GM19193 (cell line): ENCODE results near the gene SNX8.
A peak's percentile ranks its signal among the peaks of the same experiment; 100 is the strongest.

Experiments
- POLR2A ChIP-seq: IDR thresholded peaks from 4 replicates; pipeline ENCODE4 v1.6.1; 2011; ENCODE audit not compliant: insufficient read depth, insufficient read length; ENCODE audit errors: extremely low read depth

Gene SNX8

DNA sequence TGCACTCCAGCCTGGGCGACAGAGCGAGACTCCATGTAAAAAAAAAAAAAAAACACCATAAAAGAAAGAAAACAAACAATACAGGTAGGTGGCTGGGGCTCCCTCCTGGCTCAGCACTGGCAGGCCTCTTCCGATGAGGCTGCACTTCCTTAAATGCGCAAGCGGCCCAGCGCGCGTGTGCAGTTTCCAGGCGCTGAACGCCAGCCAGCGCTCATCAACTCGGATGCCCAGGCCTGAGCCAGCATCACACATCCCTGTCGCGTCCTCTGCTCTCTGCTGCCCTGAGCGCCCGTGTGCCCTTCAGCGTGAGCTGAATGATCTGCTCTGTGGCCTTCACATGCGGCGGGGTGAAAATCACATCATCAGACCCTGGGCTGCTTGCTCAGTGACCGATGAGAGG lies 40.4 kb downstream of the SNX8 start:
- TF ChIP-seq POLR2A: no peak

DNA sequence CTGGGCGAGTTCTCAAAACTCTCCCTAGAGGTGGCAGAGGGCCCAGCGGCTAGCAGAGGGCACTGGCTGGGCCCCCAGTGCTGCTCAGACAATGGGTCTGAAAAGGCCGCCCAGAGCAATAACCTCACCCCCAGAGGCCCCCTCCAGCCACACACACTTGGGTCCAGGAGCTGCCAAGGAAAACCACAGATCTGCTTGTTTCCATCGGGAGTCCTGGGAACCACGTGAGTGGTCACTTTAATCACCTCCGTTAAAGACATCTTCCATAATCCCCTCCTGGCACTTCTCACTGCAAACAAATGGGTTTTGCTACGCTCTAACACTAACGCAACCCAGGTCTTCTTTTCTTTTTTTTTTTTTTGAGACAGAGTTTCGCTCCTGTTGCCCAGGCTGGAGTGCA lies 42.2 kb downstream of the SNX8 start:
- no peak for TF ChIP-seq POLR2A

DNA sequence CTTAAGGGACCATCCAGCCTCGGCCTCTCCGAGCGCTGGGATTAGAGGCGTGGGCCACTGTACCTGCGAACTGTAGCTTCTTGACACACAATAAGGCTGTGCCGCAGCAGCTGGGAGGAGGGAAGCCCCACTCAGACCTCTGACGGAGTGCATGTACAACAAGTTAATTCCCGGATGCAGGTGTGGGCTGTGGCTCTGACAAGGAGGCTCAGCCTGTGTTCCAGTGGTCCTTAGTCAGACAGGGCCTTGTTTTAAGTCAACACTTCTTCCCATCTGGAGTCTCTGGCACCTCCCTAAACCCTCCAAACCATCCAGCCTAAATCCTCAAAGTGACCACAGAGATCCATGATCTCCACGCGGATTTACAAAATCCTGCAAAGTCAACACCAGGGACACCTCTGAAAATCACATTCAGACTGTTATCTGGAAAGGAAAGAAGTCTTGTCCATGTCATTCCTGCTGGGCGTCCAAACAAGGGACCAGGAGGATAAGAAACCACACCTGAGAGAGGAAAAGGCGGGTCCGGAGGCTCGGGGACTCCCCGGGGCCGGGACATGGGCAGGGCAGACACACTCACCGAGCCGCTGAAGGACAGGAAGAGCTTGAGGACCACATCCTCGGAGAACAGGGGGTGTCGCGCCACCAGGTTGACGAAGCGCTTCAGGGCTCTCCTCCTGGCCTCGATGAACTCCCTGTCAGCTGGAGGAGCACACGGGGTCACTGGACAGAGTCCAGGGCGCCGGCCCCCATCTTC lies 42.8 kb downstream of the SNX8 start:
- TF ChIP-seq POLR2A: no peak

DNA sequence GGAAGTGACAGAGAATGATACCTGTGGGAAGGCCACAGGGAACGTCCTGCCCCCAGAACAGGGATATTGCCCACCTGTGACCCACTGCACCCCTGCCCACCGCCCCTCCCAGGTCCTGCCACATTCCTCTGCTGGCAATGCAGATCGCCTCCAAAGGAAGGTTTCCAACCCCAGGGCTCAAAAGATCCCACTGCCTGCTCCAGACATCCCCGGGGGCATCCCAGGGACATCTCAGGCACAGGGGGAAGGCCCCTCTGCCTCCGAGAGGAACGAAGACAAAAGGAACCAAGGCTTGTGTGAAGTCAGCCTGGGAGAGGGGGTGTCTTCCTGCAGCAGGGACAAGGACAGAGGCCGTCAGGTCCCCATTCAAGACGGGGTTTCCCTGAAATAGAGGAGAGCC lies 43.7 kb downstream of the SNX8 start:
- TF ChIP-seq POLR2A: no peak

DNA sequence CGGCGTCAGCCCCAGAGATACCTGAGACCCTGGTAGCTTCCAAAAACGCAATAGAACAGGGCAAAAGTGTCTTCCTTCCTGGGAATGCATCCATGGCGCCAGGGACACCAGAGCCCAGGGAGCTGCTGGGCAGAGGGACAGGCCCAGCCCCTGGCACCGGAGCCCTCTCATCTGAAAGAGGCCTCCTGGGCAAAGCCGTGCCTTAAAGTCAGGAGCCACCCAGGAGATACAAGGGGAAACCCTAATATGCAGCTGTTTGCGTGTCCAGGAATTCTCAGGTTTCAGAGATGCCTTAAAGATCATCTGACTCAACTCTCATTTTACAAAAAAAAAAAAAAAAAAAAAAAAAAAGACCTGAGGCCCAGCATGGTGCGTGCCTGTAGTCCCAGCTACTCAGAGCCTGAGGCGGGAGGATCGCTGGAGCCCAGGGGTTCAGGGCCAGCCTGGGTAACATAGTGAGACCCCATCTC lies 44.2 kb downstream of the SNX8 start:
- no peak for TF ChIP-seq POLR2A

DNA sequence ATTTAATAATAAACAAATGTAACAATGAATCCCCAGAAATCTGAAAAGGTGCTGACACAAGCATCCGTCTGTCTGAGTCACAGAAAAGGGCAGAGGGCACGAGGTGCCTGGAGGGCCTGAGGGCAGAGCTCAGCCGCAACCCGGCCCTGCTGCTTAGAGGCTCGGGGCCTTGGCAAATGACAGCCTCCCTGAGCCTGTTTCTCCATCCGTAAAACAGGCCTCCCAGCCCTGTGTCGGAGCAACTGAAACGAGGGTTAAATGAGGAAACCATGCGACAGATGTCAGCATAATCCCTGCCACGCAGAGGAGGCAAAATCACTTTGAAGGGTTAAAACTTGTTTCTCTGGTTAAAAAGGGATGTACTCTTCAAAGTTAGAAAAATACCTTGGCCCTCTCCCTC lies 47.3 kb downstream of the SNX8 start:
- TF ChIP-seq POLR2A: no peak

DNA sequence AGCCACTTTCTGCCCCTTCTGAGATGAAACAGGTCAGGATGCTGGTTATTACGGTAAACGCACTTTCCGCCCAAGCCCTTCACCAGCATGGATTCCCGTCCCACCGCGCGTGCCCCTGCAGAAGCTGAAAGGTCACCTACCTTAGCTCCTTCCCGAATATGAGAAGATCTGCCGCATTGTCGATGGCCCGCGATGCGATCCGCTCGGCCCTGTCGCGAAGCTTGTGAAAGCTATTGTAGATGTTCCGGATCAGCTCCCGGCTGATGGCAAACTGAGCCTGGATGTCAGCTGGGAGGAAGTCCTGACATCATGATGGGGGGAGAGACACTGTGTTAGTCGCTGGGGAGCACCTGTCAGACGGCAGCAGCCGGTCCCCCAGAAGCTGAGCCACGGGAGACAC lies 50.1 kb downstream of the SNX8 start:
- no peak for TF ChIP-seq POLR2A

DNA sequence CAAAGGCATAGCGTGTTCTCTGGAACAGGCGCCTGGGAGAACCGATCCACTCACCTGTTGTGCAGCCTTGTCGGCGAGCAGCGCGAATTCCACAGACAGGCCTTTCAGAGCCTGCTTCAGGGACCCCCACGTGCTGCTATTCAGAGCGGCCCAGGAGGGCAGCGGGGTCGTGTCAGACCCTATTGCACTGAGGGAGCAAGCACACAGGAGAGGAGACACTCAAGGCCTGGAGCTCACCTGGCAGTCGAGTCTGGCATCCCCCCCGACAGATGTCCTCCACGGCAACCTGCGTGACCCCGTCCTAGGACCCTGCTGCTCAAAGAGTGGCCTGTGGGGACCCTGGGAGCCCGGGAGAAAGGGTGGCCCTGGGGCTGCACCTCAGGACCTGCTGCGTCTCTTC lies 51.1 kb downstream of the SNX8 start:
- TF ChIP-seq POLR2A: no peak

DNA sequence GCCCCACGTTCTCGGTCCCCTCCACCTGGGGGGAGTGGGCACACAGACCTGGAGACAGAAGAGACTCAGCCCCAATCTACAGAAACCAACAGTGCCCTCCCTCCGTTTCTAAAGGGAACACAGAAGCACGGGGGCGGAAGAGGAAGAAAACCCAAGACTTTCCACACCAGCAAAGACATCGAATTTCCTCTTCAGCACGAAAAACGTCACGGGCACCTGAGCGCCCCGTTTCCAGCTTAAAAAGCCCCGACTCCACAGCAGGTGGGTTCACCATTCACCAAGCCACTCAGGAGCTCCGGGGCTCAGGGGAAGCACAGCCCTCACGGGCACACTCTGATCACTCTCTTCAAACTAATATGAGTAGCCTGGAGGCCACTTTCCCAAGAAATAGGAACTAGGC lies 52.6 kb downstream of the SNX8 start:
- TF ChIP-seq POLR2A: no peak

DNA sequence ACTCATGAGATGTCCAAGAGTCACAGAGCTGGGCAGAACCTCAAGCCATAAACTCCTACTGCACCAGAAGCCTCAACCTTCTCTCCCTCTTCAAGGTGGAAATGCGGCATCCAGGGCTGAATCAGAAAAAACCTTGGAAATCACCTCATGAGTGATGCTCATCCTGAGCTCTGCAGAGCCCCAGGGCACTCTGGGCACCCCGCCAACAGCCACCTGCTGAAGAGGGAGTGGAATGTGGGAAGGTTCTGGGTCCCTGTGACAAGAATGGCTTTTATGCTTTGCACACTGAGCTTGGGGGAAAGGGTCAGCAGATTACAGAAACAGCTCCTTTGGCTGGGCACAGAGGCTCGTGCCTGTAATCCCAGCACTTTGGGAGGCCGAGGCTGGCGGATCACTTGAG lies 53.4 kb downstream of the SNX8 start:
- no peak for TF ChIP-seq POLR2A

DNA sequence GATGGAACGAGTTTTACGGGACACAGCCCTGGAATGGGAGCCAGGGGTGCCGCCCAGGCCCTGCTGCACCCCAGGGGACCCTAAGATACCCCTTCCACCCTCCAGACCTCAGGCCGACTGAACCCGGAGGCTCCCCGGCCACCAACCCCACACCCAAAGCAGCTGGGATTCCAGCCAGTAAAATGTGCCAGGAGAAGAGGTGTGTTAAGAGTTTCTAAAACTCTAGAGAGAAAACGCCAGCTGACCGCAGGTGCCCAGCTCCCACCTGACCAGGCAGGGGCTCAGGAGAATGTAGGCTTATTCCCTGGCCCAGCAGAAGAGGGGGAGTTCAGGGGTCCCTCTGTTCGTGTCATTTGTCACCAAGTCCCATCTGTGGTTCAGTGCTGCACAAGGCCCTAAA lies 54.8 kb downstream of the SNX8 start:
- TF ChIP-seq POLR2A: no peak

DNA sequence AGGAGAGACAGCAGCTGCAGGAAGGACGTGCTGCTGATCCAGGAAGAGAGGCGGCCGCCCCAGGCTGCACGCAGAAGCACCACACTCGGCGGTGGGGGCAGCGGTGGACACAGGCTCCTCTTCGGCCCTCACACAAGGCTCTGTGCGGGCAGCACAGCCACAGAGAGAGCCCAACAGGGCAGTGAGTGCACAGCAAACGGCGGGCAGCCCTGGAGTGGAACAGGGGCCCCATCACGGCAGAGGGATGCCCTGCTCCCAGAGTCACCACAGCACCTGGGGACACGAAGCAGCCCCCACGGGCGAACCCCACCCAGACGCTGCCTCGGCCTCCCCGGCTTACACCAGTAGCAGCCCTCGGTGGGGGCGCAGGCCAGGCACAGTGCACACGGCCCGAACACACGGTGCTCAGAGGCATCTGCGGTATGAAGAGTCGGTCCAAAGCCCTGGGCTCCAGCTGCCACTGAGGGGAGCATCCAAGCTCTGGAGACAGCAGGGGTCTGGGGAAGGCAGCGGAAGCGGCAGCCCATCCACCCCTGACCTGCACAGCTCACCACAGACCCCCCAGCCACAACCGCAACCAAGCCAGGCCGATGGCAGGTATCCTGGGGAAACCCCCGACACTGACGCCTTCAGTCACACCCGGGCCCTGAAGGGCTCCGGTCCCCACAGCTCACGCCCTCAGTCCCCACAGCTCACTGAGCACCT lies 55.4 kb downstream of the SNX8 start:
- no peak for TF ChIP-seq POLR2A

DNA sequence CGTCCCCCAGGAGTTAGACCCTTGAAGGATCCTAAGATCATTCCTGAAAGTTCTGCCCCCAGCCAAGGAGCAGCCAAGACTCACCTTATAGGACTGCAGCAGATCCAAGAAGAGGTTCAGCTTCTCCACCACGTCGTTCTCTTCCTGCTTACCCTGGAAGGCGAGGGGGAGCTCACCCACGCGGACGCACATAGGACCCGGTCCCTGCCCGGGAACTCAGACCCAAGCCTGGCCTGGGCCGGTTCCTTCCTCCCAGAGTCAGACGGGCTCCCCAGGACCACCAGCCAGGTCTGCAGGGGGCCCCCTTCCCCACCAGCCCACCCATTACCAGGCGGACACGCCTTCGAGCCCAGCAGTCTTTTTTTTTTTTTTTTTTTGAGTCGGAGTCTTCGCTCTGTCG lies 56.6 kb downstream of the SNX8 start:
- TF ChIP-seq POLR2A: no peak

DNA sequence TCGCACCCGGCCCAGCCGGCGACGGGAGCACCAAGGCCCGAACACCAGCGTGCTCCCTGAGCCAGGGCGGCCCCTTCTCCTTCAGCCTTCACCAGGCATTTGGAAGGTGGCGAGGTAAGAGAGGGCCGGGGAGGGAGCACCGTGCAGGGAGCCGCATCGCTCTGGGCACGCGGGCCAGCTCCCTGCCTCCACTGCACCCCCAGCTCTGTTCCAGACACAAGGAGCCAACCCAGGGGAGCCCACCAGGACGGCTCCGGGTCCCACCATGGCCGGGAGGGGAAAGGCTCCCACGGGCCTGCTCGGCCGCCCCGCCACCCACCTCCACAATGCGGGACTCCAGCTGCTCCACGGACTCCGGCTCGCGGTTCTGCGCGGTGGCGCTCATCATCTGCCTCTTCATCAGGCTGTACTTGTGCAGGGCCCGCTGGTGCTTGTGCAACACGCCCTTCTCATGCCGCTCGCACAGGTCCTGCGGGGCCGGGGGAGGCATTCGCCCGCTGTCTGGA lies 57.1 kb downstream of the SNX8 start:
- TF ChIP-seq POLR2A: no peak

DNA sequence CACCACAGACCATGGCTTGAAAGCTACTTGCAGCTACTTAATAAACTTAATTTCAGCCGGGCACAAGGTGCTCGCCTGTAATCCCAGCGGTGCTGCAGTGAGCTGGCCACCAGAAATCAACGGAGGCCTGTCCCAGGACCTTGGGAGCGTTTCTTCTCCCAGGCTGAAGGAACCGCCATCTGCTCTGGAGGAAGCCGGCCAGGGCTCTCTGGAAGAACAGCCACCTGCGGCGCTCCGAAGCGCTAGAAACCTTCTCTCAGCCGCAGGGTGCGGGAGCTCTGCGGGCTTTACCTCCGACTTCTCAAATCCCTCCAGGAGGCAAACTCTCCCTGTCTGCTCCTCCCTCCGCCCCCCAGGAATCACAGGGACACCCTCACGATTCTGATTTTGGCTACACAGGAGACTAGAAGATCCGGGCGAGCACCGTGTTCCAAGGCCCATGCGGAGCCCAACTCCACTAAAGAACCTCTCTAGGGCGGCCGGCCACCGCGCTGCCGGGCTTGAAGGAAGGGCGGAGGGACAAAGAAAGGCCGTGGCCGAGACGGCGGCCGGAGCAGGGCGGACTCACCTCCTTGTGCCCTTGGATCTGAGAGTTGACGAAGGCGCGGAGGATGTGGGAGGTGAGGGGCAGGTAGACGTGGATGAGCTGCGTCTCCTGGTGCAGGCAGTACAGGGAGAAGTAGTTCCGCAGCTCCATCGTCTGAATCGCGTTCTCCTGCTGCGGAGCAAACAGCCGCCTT lies 57.8 kb downstream of the SNX8 start:
- TF ChIP-seq POLR2A: peak; percentile 3
